ENCODE results near the gene COBL.

The COBL gene

GRCh38 chr7:51274955-51275354 lies 41.7 kb downstream of the COBL start:
- no peak for DNase-seq

DNA sequence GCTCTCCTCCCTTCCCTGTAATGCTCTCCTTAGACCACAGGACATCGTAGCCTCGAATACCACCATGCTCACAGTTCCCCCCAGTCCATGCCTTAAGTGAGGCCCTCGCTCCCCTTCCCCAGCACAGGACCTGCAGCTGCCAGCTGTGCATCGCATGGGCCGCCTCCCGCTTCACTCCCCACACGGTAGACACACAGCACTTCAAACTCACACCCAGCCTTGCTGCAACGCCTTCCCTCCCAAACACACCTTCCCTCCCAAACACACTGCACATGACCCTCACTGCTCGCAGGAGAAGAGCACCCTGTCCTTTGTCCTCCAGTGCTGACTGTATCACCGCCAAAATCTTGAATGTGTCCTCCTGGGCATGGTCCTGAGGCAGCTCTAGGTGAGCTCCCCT lies 42.6 kb downstream of the COBL start:
- DNase-seq, result no peak

DNA sequence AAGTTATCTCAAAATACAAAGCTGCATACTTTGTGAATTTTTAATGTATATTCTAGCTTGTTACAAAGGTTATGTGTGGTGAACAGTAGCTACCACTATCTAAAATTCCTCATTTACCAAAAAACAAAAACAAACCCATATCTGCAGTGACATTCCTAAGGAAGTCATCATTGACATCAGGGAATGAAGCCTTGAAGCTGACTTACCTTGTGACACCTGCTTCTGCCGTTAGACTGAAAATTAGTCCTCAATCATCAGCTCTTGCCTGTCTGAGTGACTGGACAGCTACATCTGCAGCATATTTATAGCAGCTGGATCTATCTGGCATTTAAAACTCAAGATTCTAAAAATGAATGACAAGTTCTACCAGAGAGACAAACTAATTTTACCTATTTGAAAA lies 43.2 kb downstream of the COBL start:
- no peak for DNase-seq

DNA sequence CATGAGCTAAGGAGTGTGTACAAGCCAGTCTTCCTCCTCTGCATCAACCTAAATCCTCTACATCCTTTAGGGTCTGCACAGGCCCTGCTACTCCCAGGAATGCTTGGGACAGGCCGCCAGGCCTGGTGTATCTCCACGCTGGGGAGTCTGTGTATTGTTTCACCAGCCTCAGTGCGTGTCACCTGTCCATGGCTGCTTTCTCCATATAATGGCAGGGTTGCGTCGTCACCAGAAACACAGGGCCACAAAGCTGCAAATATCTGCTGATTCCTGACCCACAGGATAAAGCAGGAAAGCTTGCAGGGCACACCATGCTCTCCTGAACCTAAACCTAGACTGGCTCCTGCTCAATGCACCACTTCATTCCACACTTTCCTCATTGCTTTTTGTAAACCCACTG lies 45.6 kb downstream of the COBL start:
- no peak for DNase-seq

DNA sequence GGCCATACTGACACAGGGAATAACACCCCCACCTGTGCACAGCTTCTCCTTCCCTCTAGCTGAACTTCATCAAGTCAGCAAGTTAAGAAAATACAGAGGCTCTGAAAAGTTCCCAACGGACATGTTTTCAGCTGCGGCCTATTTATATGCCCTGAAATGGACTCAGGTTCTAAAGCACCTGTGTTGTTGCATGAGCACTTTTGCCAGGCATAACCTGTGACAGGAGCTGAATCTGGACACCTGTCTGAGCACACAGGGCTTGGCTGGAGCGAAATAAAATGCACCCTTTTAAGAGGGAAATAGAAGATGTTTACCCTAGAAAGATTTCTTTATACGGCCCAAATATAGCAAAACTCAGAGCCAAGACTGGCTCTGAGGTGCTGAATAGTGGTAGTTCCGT lies 46.7 kb downstream of the COBL start:
- no peak for DNase-seq

GRCh38 chr7:51269321-51269720 lies 47.3 kb downstream of the COBL start:
- DNase-seq, result no peak

DNA sequence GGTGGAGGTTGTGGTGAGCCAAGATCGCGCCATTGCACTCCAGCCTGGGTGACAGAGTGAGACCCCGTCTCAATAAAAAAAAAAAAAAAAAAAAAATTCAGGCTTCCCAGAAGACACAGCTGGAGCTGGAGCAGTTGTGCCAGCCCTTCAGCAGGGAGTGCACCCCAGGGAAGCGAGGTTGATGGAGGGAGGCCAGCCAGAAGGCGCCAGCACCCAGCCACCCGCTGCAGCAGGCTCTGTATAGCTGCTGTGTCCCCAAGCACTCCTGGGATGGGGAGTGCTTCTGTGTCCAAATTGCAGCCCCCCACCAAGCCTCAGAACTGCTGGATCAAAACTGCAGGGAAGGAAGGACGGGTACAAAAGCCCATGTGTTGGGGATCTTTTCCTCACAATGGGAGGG lies 47.8 kb downstream of the COBL start:
- DNase-seq, result no peak

GRCh38 chr7:51267169-51267568 lies 49.4 kb downstream of the COBL start:
- DNase-seq, result no peak

- no peak for DNase-seq
These were observed 51.3 kb downstream of the COBL start for GRCh38 chr7:51265066-51265907.

- no peak for DNase-seq
These were observed 52.8 kb downstream of the COBL start for GRCh38 chr7:51263631-51264484.

DNA sequence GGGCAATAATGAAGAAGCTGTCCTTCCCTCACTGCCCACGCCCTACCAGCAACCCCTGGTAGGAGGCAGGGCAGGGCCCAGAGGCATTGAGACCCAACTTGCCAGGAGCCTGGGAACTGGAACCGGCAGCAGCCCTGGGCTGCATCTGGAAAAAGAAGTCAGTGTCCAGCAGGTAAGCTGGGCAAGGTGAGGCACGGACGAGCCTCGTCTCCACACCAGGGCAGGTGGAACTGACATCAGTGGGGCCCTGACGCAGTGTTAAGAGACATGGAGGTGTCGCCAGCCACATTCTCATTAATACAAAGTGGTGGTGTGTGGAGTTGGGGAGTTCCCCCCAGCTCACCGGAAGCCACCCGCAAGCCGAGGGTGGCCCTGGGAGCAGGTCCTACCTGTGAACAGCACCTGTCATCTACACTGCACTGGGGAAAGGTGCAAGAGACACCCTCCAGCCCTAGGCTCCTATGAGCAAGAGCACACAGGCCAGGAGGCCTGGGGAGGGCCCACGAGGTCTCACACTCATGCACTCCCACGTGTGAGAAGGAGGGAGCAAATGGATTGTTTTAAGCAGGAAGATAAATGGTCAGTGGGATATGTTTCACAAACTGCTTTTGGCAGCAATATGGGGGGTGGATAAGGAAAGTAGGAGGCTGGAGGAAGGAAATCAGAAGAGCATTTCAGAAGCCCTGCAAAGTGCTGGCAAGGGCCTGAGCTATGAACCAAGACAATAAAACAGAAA lies 53.6 kb downstream of the COBL start:
- no peak for DNase-seq

DNA sequence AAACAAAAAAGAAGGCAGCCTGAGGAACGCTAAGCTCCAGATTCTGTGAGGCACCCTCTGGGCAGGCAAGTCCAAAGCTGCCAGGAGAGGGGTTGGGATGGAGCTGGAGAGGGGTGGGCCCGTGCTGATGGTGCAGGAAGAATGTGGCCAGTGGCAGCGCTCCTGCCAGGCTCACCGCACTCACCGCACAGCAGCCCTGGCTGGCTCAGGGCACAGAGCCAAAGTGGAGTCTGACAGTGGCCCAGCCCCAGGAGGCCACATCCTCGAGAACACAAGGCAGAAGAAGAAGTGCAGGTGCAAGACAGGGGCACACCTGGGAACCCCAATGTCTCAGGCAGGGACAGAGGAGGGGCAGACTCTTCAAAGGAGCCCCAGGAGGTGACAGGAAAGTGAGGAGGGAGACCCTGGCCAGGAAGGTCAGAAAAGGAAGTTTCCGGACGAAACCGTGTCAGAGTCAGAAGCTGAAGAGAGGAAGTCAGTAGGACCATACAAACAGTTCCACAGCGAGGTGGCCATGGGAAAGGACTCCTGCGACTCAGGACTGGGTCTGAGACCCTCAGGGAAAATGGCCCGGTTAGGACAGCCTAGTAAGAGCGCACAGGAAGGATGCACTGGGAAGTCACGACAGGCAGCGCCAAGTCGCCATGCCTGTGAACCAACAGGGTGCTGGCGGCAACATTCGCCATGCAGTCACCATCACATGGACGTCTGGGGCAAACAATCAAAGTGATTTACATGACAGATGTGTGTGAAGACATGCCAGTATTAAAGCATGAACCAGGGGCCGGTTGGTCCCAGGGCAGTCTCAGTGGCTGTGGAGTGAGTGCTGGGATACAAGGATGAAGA lies 54.4 kb downstream of the COBL start:
- DNase-seq, result no peak

DNA sequence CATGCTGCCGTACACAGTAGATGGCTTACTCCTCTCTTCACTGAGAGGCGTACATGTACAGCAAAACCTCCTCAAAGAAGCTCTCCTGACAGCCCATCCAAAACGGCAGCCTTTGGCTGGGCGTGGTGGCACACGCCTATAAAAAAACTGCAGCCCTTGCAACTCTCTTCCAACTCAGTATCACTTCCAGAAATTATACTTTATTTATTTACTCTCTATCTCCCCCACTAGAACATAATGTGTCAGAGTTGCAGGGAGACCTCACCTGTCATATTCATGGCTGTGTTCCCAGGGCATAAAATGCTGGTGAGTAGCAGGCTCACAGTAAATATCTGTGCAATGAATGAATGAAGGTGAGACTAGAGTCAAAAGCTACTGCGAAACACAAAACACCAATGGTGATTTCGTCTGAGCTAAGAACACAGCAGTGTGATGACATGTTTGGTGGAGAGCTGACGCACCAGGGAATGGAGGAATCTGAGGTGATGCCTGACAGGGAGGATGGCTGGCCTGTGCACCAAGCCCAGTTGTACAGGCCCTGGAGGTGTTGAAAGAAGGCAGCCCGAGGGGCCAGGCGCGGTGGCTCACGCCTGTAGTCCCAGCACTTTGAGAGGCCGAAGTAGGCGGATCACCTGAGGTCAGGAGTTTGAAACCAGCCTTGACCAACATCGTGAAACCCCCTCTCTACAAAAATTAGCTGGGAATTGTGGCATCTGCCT lies 55.3 kb downstream of the COBL start:
- no peak for DNase-seq

DNA sequence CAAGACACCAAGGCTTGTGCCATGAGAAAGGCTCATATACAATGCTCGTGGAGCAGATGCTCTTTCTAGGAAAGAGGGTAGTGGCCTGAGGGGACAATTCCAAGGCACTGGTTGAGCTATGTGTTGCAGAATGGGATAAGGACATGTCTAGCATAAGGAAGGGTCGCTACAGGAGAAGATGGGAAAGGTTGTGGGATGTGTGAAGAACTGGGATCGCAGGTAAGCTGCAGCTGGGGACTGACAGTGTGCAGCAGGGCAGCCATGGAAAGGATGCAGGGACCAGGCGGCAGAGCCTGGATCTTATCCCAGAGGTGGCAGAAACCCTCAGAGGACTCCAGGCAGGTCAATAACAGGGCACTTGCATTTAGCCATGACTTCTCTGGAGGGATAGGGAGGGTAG lies 56.1 kb downstream of the COBL start:
- no peak for DNase-seq

GRCh38 chr7:51259766-51260165 lies 56.8 kb downstream of the COBL start:
- DNase-seq, result no peak

DNA sequence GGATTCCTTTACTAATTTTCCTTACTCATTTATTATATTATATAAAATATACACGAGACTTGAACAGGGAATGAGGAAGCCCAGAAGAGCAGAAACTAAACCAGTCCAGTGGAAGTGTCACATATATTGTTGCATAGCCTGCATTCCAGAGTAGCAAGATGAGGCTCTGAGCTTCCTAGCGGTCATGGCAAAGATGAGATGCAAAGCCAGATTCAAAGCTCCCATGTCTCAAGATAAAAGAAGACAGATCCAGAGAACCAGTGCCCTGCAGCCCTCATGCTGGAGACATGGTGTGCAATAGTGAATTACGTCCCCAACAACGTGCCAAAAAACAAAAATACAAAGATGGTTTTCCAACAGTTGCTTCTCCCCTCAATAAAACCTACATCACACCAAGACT lies 59.7 kb downstream of the COBL start:
- DNase-seq, result no peak

DNA sequence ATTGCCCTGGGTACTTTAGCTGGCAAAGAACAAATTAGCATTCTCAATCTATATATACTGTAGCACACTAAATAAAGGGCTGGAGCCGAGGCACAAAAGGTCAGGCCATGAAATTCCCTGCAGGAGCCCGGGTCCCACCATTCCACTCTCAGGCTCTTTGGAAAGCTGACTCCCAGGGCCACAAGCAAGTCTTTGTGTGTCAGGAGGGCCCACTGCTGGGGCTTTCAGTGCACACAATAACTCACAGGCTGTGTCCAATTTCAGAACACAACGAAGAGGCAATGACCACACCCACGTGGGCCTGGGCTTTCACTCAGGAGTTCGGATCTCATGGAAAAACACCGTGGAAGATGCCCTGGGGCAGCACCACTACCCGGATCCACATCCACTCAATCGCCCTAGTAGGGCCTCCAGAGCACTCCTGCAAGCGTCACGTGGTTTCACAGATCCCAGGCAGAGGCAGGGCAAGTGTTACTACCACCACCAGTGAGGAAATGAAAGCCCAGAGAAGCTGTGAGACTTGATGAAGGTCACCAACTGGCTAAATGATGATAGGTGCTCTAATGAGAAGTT lies 60.3 kb downstream of the COBL start:
- no peak for DNase-seq

DNA sequence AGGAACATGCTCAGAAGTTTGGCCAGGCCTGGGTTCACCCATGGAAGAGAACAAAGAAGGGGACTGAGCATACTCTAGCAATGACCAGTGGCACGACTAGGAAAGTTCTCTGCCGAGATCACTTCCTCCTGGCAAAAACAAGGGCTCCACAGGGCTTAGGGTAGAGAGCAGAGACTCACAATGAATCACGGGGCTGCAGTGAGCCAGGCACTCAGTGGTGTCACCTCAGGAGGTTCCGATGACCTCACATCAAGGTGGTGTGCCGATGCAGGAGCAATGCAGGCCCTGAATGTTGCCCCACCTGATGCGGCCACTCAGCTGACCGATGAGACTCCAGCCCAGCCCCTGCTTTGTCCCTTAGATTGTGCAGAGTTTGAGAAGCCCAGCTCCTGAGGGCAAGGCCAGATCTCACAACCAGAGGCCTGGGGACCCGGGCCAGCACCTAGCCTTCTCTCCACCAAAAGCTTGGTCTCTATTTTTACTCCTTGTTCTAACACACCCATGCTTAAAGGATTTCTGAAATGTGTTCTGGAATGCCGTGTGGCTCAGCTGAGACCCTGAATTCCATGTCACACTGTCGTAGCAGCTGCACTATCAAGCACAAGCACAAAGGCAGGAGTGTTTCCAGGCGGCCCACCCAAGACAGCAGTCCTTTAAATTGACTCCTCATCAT lies 60.9 kb downstream of the COBL start:
- DNase-seq, result no peak

GRCh38 chr7:51255036-51255435 lies 61.6 kb downstream of the COBL start:
- no peak for DNase-seq

DNA sequence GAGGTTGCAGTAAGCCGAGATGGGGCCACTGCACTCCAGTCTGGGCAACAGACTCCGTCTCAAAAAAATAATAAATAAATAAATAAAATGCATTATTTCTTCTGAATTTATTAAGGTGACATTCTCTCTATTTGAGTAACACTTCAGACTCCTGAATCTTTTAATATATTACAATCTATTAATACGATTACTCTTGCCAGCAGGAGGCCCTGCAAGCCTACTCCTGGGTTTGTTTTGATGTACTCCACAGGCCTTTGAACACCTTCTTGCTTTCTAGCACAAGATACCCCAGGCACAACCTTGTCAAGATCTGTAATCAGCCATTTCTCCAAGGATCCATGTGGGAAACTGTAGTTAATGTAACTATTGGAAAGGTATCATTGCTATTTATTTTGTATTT lies 63.5 kb downstream of the COBL start:
- DNase-seq, result no peak

GRCh38 chr7:51251290-51251689 lies 65.3 kb downstream of the COBL start:
- no peak for DNase-seq
